RWPE1 (cell line): ENCODE results near the gene MYRFL.
A peak's percentile ranks its signal among the peaks of the same experiment; 100 is the strongest.
"Not testable (repeated sequence)": the region's sequence is repeated elsewhere in the genome, so short reads cannot be mapped to it uniquely, and the experiment has no call there.

Experiments
- CTCF ChIA-PET: fragments of 350-600 bp; sonication (Branson Sonifier 250); formaldehyde crosslinking; extraction: SDS; loops from one replicate; lab custom pipeline; 2021; lab: Yijun Ruan, JAX
- POLR2A ChIA-PET: fragments of 400-600 bp; formaldehyde crosslinking; extraction: SDS; loops from one replicate; lab custom pipeline; 2020; ENCODE audit warnings: antibody characterized with exemption; ENCODE audit not compliant: low non-redundant PET; lab: Yijun Ruan, JAX
- DNase-seq: peaks from one replicate; pipeline ENCODE4 v3.0.0; 2012; ENCODE audit warnings: low spot score
- H3K27ac ChIP-seq: fragments of 450-650 bp; 2 replicates; pipeline ENCODE4 v1.5.1; 2017
- CTCF ChIP-seq: fragments of 450-650 bp; conservative IDR thresholded peaks from 2 replicates; pipeline ENCODE4 v1.5.1; 2017; ENCODE audit warnings: low read depth, mild to moderate bottlenecking

MYRFL gene

GRCh38 chr12:69986114-69986513 is 161.1 kb downstream of the MYRFL start:
- ChIA-PET CTCF (no interaction called here), POLR2A (no interaction called here)
- TF ChIP-seq CTCF: no peak
- DNase-seq: no peak
- H3K27ac ChIP-seq: no peak overlapping the region

- no peak overlapping the region for H3K27ac ChIP-seq
- peak; percentile 68 for DNase-seq
- ChIA-PET POLR2A (no interaction called here), CTCF (interaction anchor here (0.6 kb wide), 1 partner anchor 278 kb away, joined by 8 read pairs; no protein-coding TSS in a partner anchor)
- TF ChIP-seq CTCF: no peak
Observed at GRCh38 chr12:69987579-69988091, 162.6 kb downstream of the MYRFL start.

GRCh38 chr12:69988481-69989321 is 163.7 kb downstream of the MYRFL start:
- no peak overlapping the region for H3K27ac ChIP-seq
- TF ChIP-seq CTCF: no peak
- no peak for DNase-seq
- ChIA-PET POLR2A (no interaction called here), CTCF (interaction anchor here (0.7 kb wide), 1 partner anchor 225 kb away, joined by 6 read pairs; no protein-coding TSS in a partner anchor)

- no peak for TF ChIP-seq CTCF
- ChIA-PET CTCF (no interaction called here), POLR2A (no interaction called here)
- no peak for DNase-seq
- no peak overlapping the region for H3K27ac ChIP-seq
Observed at GRCh38 chr12:69991690-69992288, 166.8 kb downstream of the MYRFL start.

GRCh38 chr12:69993433-69993832 is 168.4 kb downstream of the MYRFL start:
- CTCF ChIA-PET: interaction anchor here (0.6 kb wide), 1 partner anchor 321 kb away, joined by 3 read pairs; no protein-coding TSS in a partner anchor
- no peak for TF ChIP-seq CTCF
- no peak for DNase-seq
- no peak overlapping the region for H3K27ac ChIP-seq
- POLR2A ChIA-PET: no interaction called here

GRCh38 chr12:69994086-69994485 is 169.1 kb downstream of the MYRFL start:
- DNase-seq, H3K27ac ChIP-seq, POLR2A ChIA-PET, CTCF ChIA-PET: not testable (repeated sequence)
